Pancreas (tissue), 10 donors: ENCODE measurements around the gene RRP9. TPM values are rescaled to one million over a fixed set of nuclear protein-coding genes. Genes with fewer than 3 reads are reported as not detected.
A peak's percentile ranks its signal among the peaks of the same experiment; 100 is the strongest.
"Not testable (repeated sequence)": the region's sequence is repeated elsewhere in the genome, so short reads cannot be mapped to it uniquely, and the experiment has no call there.

Experiments used
- ATAC-seq, 4 donors: fragments of 200-7000 bp; cut with Tn5 transposase; one replicate each; pipeline versions ENCODE4 v1.8.0 to v1.9.1; 2020; ENCODE audit warnings: mild to moderate bottlenecking in 4 of 4, moderate library complexity in 4 of 4
- DNase-seq, 6 donors: peaks; one replicate each; pipeline ENCODE4 v3.0.0-alpha.2; 2020
- FAIRE-seq: peaks from 2 replicates; lab custom pipeline; 2012; peaks lifted over from hg19 to GRCh38; lab: Jason Lieb, UNC
- H3K27ac ChIP-seq, 4 donors: fragments of 200-600 bp; sonication (generic); 1 replicate in 3 of 4; 2 replicates in 1 of 4; pipeline versions ENCODE4 v1.5.0 to v1.8.0; 2020
- H3K27me3 ChIP-seq, 4 donors: fragments of 200-600 bp; one replicate each; pipeline ENCODE4 v1.8.0; 2021
- H3K36me3 ChIP-seq, 3 donors: fragments of 200-600 bp; sonication (generic) in 1 of 3; one replicate each; pipeline versions ENCODE4 v1.5.0 to v1.8.0; 2020 to 2021
- H3K4me1 ChIP-seq, 3 donors: fragments of 200-600 bp; one replicate each; pipeline ENCODE4 v1.8.0; 2021
- H3K4me3 ChIP-seq, 4 donors: fragments of 200-600 bp; sonication (generic) in 2 of 4; one replicate each; pipeline versions ENCODE4 v1.5.0 to v1.8.0; 2020 to 2021
- H3K9me3 ChIP-seq, 4 donors: fragments of 200-600 bp; one replicate each; pipeline ENCODE4 v1.8.0; 2021
- CTCF ChIP-seq, 4 donors: fragments of 200-600 bp; sonication (generic) in 3 of 4; IDR thresholded peaks; one replicate each; pipeline versions ENCODE4 v1.5.0 to v1.8.0; 2021; ENCODE audit warnings: antibody characterized with exemption in 4 of 4
- WGBS, 2 donors: extraction: QIAGEN DNeasy Blood & Tissue Kit; methylation state at CpG; one replicate each; pipeline ENCODE4 v1.1.7; 2013; 5-methylcytosine and 5-hydroxymethylcytosine counted together
- intact Hi-C, 3 donors: fragments of 100-400 bp; cut with DNase I; formaldehyde crosslinking; loops; one replicate each; pipeline versions ENCODE4 v1.11.1 to v1.14.2; 2022
- polyA plus RNA-seq, 2 donors: library from polyadenylated mRNA; stranded (reverse); fragments of 200-250 nt; gene quantifications; one replicate each; pipeline ENCODE4 v1.2.3, GENCODE V29; 2013
- total RNA-seq, 6 donors: library from RNA; stranded (reverse); fragmentation: NEBNext Ultra II Directional in 4 of 6; extraction: Animal tissue kit (Norgen Biotek cat#: 25700) in 4 of 6; gene quantifications; one replicate each; pipeline versions ENCODE4 v1.2.1 to v1.2.4, GENCODE V29; 2021 to 2023
- donor health status: healthy with polysubstance abuse.
- donor health status: DM: no; HTN: no; CAD: no; lungs with moderate emphysema.
- donor health status: DM: no; HTN: no; CAD: no.
- donor health status: control.
- donor health status: control.
- donor health status: Bipolar disorder and iron deficiency.
- donor health status: DM: yes; HTN: yes; CAD: no.
- donor health status: DM: no; HTN: no; CAD: no.
- donor health status: DM: no; HTN: no; CAD: no.
- donor health status: DM: yes; HTN: yes; CAD: no.

RRP9 gene
- total and polyA plus RNA-seq, 8 donors: 3.8 to 13.8 (median 7.9) TPM

- Histone ChIP-seq H3K4me3 (no peak overlapping the region), H3K36me3 (peaks cover 0 to 19% (median 0%) of the 10 kb centered on the region in 3 donors), H3K27ac (no peak overlapping the region), H3K4me1 (no peaks in the 10 kb centered on the region), H3K9me3 (no peaks in the 10 kb centered on the region), H3K27me3 (no peaks in the 10 kb centered on the region)
- intact Hi-C loops: no loop called here
- DNase-seq: no peak
- no peak for TF ChIP-seq CTCF (IDR thresholded peaks at IDR 0.05)
- peak in 1 of 4 donors; percentile 25 for ATAC-seq
- no peak for FAIRE-seq
- 63 to 69% methylated on average over 5 of the region's 5 CpGs for WGBS, 2 donors
Measured at GRCh38 chr3:51929420-51930003, 12.2 kb downstream of the RRP9 start.

GRCh38 chr3:51928981-51929380 is 12.7 kb downstream of the RRP9 start:
- FAIRE-seq, H3K9me3 ChIP-seq, ATAC-seq, DNase-seq, H3K4me3 ChIP-seq, H3K4me1 ChIP-seq, intact Hi-C loops, H3K27ac ChIP-seq, H3K27me3 ChIP-seq: not testable (repeated sequence)
- WGBS, 2 donors: 72 to 79% methylated on average over 3 of the region's 3 CpGs
- H3K36me3 ChIP-seq: peaks cover 0 to 13% (median 0%) of the 10 kb centered on the region in 3 donors

- FAIRE-seq: no peak
- H3K36me3 ChIP-seq: peaks cover 0 to 9% (median 0%) of the 10 kb centered on the region in 3 donors
- no peaks in the 10 kb centered on the region for H3K4me1 ChIP-seq
- TF ChIP-seq CTCF (IDR thresholded peaks at IDR 0.05): no peak
- WGBS, 2 donors: 82 to 94% methylated on average over 6 to 7 of the region's 7 CpGs
- H3K27me3 ChIP-seq: no peaks in the 10 kb centered on the region
- no peaks in the 10 kb centered on the region for H3K9me3 ChIP-seq
- intact Hi-C loops: no loop called here
- DNase-seq: no peak
- no peak for ATAC-seq
- H3K27ac ChIP-seq: no peak overlapping the region
- H3K4me3 ChIP-seq: no peak overlapping the region
Measured at GRCh38 chr3:51928438-51928837, 13.3 kb downstream of the RRP9 start.

- H3K4me3 ChIP-seq: no peak overlapping the region
- H3K9me3 ChIP-seq: no peaks in the 10 kb centered on the region
- H3K27ac ChIP-seq: no peak overlapping the region
- H3K36me3 ChIP-seq: no peaks in the 10 kb centered on the region
- intact Hi-C loops: no loop called here
- no peaks in the 10 kb centered on the region for H3K27me3 ChIP-seq
- FAIRE-seq (no peak), ATAC-seq (no peak), DNase-seq (no peak)
- TF ChIP-seq CTCF (IDR thresholded peaks at IDR 0.05): no peak
- 79 to 86% methylated on average over 5 of the region's 5 CpGs for WGBS, 2 donors
- H3K4me1 ChIP-seq: no peaks in the 10 kb centered on the region
Measured at GRCh38 chr3:51927061-51927977, 14.4 kb downstream of the RRP9 start.

- ATAC-seq: no peak
- Histone ChIP-seq H3K27me3 (no peaks in the 10 kb centered on the region), H3K4me1 (no peaks in the 10 kb centered on the region), H3K4me3 (no peak overlapping the region), H3K36me3 (no peaks in the 10 kb centered on the region), H3K9me3 (no peaks in the 10 kb centered on the region), H3K27ac (no peak overlapping the region)
- intact Hi-C loops: no loop called here
- no peak for FAIRE-seq
- DNase-seq: no peak
- WGBS, 2 donors: 64 to 74% methylated on average over 11 of the region's 11 CpGs
- TF ChIP-seq CTCF (IDR thresholded peaks at IDR 0.05): no peak
Measured at GRCh38 chr3:51921081-51921578, 20.6 kb downstream of the RRP9 start.
